ENCODE measurements around the gene PDCL2. TPM values are rescaled to one million over a fixed set of nuclear protein-coding genes. Genes with fewer than 3 reads are reported as not detected.

The PDCL2 gene
- total and polyA plus RNA-seq, 2 donors (not counting 1 experiment from before 2014, with no cell fraction given), result not detected

GRCh38 chr4:55509266-55509665 is 82.8 kb downstream of the PDCL2 start:
- Histone ChIP-seq H3K9ac (ENCODE audit: insufficient read depth, low read length) (no peak overlapping the region), H3K79me2 (ENCODE audit: control insufficient read depth, insufficient read depth, low read length) (peaks cover 4% of the 10 kb centered on the region), H3K36me3 (ENCODE audit: control insufficient read depth, insufficient read depth, low read length) (peaks cover 1% of the 10 kb centered on the region), H3K27me3 (ENCODE audit: control insufficient read depth, insufficient read depth, low read length) (no peaks in the 10 kb centered on the region), H3K4me2 (ENCODE audit: extremely low read depth, insufficient read depth, low read length) (no peak overlapping the region), H4K20me1 (ENCODE audit: control insufficient read depth, extremely low read depth, insufficient read depth, low read length) (no peaks in the 10 kb centered on the region), H3K9me3 (ENCODE audit: control insufficient read depth, insufficient read depth, low read depth, low read length) (no peaks in the 10 kb centered on the region), H3K4me3 (replicated peaks in 1 of 4; ENCODE audit: control extremely low read depth in 1 of 4, insufficient read depth in 1 of 4, low read depth in 3 of 4, low read length in 4 of 4) (no peak overlapping the region), H3K27ac (ENCODE audit: insufficient read depth, low read length) (no peak overlapping the region), H2AFZ (ENCODE audit: low read length) (no peak overlapping the region), H3K4me1 (ENCODE audit: control insufficient read depth, extremely low read depth, insufficient read depth, low read length) (no peaks in the 10 kb centered on the region)
- no peak for TF ChIP-seq CTCF (conservative IDR thresholded peaks at IDR 0.05 in 1 of 2, IDR thresholded peaks at IDR 0.05 in 1 of 2; ENCODE audit: low read depth in 1 of 2, low read length in 2 of 2)
- TF ChIP-seq EZH2 (IDR thresholded peaks at IDR 0.05; ENCODE audit: low read length, missing control alignments), result no peak
- peak in 1 of 2 donors; percentile 51 for DNase-seq (ENCODE audit: low read depth in 2 of 2)

- no peak for DNase-seq (ENCODE audit: low read depth in 2 of 2)
- TF ChIP-seq EZH2 (IDR thresholded peaks at IDR 0.05; ENCODE audit: low read length, missing control alignments) (no peak), CTCF (conservative IDR thresholded peaks at IDR 0.05 in 1 of 2, IDR thresholded peaks at IDR 0.05 in 1 of 2; ENCODE audit: low read depth in 1 of 2, low read length in 2 of 2) (no peak)
- no peak overlapping the region for H2AFZ ChIP-seq (ENCODE audit: low read length)
- H3K4me1 ChIP-seq (ENCODE audit: control insufficient read depth, extremely low read depth, insufficient read depth, low read length), result no peaks in the 10 kb centered on the region
- H3K27me3 ChIP-seq (ENCODE audit: control insufficient read depth, insufficient read depth, low read length), result no peaks in the 10 kb centered on the region
- no peak overlapping the region for H3K4me2 ChIP-seq (ENCODE audit: extremely low read depth, insufficient read depth, low read length)
- no peaks in the 10 kb centered on the region for H3K9me3 ChIP-seq (ENCODE audit: control insufficient read depth, insufficient read depth, low read depth, low read length)
- no peaks in the 10 kb centered on the region for H4K20me1 ChIP-seq (ENCODE audit: control insufficient read depth, extremely low read depth, insufficient read depth, low read length)
- H3K4me3 ChIP-seq (replicated peaks in 1 of 4; ENCODE audit: control extremely low read depth in 1 of 4, insufficient read depth in 1 of 4, low read depth in 3 of 4, low read length in 4 of 4), result no peak overlapping the region
- H3K9ac ChIP-seq (ENCODE audit: insufficient read depth, low read length), result no peak overlapping the region
- H3K27ac ChIP-seq (ENCODE audit: insufficient read depth, low read length), result no peak overlapping the region
- peaks cover 1% of the 10 kb centered on the region for H3K36me3 ChIP-seq (ENCODE audit: control insufficient read depth, insufficient read depth, low read length)
- H3K79me2 ChIP-seq (ENCODE audit: control insufficient read depth, insufficient read depth, low read length), result peaks cover 4% of the 10 kb centered on the region
Measured at GRCh38 chr4:55507612-55508011, 84.4 kb downstream of the PDCL2 start.

Other genes starting within 250 kb of the PDCL2 start
- 4.6 and 5.0 TPM in 2 replicates for gene SRD5A3, start 246.0 kb downstream of the PDCL2 start, total RNA-seq
- gene SRD5A3, start 246.0 kb downstream of the PDCL2 start, polyA plus RNA-seq, result 12.3 and 14.3 TPM in 2 replicates
- 98.9 and 108 TPM in 2 replicates for gene TMEM165, start 196.3 kb downstream of the PDCL2 start, total RNA-seq
- gene TMEM165, start 196.3 kb downstream of the PDCL2 start, polyA plus RNA-seq, result 103 and 183 TPM in 2 replicates
- 17.7 and 27.4 TPM in 2 replicates for gene CLOCK, start 45.3 kb downstream of the PDCL2 start, total RNA-seq
- 25.8 and 26.1 TPM in 2 replicates for gene CLOCK, start 45.3 kb downstream of the PDCL2 start, polyA plus RNA-seq
- gene NMU, start 44.1 kb upstream of the PDCL2 start, total RNA-seq, result not detected in 2 replicates
- 0.08 and 0.12 TPM in 2 replicates for gene NMU, start 44.1 kb upstream of the PDCL2 start, polyA plus RNA-seq
- gene EXOC1L, start 227.5 kb upstream of the PDCL2 start, total RNA-seq, result not detected in 2 replicates
- not detected in 2 replicates for gene EXOC1L, start 227.5 kb upstream of the PDCL2 start, polyA plus RNA-seq